Activated B cell treated with CpG ODN at 0.5 μM for 24 hours (primary cell): ENCODE data around the gene VAC14. TPM values are rescaled to one million over a fixed set of nuclear protein-coding genes. Genes with fewer than 3 reads are reported as not detected.

ENCODE experiments used
- ATAC-seq: fragments of 200-7000 bp; cut with Tn5 transposase; one replicate; pipeline ENCODE4 v1.10.0; 2021; ENCODE audit warnings: low read depth, mild to moderate bottlenecking, moderate library complexity
- CTCF ChIA-PET: fragments of 350-600 bp; sonication (Branson Sonifier 250); formaldehyde crosslinking; loops from one replicate; lab custom pipeline; 2021; ENCODE audit warnings: antibody characterized with exemption; lab: Charles Lee
- POLR2A ChIA-PET: fragments of 350-600 bp; sonication (Branson Sonifier 250); formaldehyde crosslinking; loops from one replicate; lab custom pipeline; 2021; ENCODE audit warnings: antibody characterized with exemption; lab: Charles Lee
- DNase-seq: peaks from one replicate; pipeline ENCODE4 v3.0.0; 2022
- H3K27ac Mint-ChIP-seq: one replicate; pipeline ENCODE4 v1.8.0; 2020; ENCODE audit warnings: mixed read lengths
- H3K27me3 Mint-ChIP-seq: one replicate; pipeline ENCODE4 v1.8.0; 2021; ENCODE audit warnings: mixed read lengths
- H3K36me3 Mint-ChIP-seq: one replicate; pipeline ENCODE4 v1.8.0; 2021; ENCODE audit warnings: low read depth, mixed read lengths
- H3K4me1 Mint-ChIP-seq: one replicate; pipeline ENCODE4 v1.8.0; 2021; ENCODE audit warnings: mixed read lengths
- H3K4me3 Mint-ChIP-seq: one replicate; pipeline ENCODE4 v1.8.0; 2020; ENCODE audit warnings: mild to moderate bottlenecking, mixed read lengths
- H3K9me3 Mint-ChIP-seq: one replicate; pipeline ENCODE4 v1.8.0; 2020; ENCODE audit warnings: mixed read lengths
- intact Hi-C: fragments of 100-400 bp; cut with micrococcal nuclease; formaldehyde crosslinking; loops from one replicate; pipeline ENCODE4 v1.15.1; 2024
- total RNA-seq: library from RNA; stranded (reverse); gene quantifications from 2 replicates; pipeline ENCODE4 v1.2.3, GENCODE V29; 2022
- TF ChIP-seq, protein P1 (sequence below): fragments of 200-600 bp; IDR thresholded peaks from one replicate; pipeline ENCODE4 v1.8.0; 2022; ENCODE audit warnings: antibody characterized with exemption, mild to moderate bottlenecking

The VAC14 gene
- total RNA-seq, 1 donor from 2014 or later = 53.4 TPM

DNA sequence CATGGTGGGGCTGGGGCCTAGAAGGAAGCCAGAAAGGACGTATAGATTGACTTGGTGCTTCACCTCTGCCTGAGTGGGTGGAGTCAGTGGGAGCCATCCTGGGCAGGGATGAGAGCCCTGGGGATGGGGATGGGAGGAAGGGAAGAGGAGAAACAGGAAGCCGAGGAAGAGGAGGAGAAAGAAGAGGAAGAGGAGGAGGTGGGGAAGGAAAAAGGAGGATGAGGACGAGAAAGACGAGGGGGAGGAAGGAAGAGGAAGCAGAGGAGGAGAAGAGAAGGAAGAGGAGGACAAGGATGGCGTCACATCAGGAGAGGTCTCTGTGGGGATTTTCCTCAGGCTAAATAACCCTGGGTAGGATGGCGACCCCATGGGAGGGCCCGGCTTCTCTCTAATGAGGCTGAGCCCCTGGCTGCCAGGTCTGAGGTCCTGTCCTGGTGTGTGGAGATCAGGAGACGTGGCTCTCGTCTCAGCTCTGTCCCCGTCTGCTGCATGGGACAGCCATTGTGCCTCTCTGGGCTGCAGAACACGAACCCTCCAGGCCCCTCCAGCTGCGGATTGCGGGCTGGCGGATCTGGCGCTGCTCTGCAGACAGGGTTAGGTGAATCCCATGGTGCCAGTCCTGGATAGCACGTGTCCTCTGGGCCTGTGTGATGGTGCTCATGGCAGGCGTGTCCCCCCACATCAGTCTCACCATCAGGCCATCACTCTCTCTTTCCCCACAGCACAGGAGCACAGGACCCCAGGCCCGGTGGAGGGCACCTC, 79.6 kb downstream of the VAC14 start:
- Mint-ChIP-seq H3K27me3 (no peaks in the 10 kb centered on the region), H3K4me3 (no peak overlapping the region), H3K27ac (no peak overlapping the region), H3K9me3 (no peaks in the 10 kb centered on the region), H3K36me3 (peaks cover 54% of the 10 kb centered on the region), H3K4me1 (no peaks in the 10 kb centered on the region)
- ATAC-seq = no peak
- POLR2A ChIA-PET = no interaction called here
- intact Hi-C loops = no loop called here
- DNase-seq = no peak
- TF ChIP-seq, protein P1, sequence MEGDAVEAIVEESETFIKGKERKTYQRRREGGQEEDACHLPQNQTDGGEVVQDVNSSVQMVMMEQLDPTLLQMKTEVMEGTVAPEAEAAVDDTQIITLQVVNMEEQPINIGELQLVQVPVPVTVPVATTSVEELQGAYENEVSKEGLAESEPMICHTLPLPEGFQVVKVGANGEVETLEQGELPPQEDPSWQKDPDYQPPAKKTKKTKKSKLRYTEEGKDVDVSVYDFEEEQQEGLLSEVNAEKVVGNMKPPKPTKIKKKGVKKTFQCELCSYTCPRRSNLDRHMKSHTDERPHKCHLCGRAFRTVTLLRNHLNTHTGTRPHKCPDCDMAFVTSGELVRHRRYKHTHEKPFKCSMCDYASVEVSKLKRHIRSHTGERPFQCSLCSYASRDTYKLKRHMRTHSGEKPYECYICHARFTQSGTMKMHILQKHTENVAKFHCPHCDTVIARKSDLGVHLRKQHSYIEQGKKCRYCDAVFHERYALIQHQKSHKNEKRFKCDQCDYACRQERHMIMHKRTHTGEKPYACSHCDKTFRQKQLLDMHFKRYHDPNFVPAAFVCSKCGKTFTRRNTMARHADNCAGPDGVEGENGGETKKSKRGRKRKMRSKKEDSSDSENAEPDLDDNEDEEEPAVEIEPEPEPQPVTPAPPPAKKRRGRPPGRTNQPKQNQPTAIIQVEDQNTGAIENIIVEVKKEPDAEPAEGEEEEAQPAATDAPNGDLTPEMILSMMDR = no peak
- CTCF ChIA-PET = no interaction called here

DNA sequence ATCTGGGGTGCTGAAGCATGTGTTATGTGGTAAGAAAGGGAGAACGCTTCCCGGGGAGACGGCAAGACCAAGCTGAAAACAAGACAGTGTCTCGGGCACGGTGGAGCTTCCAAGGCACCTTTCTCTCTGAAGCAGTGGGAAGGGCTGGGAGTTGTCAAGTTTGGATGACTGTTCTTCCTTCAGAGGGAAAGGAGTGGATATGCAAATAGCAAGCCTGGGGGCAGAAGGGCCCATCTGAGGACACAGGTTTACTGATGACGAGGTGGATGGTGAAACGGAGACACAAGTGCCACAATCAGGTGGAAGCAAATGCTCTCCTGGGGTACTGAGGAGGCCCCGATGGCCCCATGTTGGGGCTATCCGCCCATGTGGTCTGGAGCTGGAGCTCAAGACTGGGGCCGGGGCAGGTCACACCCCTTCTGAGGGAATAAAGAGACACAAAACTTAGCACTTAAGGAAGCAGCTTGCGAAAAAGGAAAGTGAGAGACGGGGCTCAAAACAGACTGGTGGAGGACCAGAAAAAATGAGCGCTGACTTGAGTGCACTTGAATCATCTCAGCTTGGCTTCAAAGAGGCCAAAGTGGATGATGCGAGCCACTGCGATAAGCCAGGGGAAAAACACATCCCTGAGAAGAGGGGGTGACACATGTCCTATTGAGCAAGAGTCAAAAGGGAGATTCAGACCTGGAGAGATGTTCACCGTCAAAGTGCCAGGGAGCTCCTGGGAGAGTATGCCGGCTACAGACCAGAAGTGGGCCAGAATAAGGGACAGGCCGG, 80.3 kb downstream of the VAC14 start:
- DNase-seq (no peak), ATAC-seq (no peak)
- Mint-ChIP-seq H3K9me3 (no peaks in the 10 kb centered on the region), H3K27ac (no peak overlapping the region), H3K4me3 (no peak overlapping the region), H3K4me1 (no peaks in the 10 kb centered on the region), H3K27me3 (no peaks in the 10 kb centered on the region), H3K36me3 (peaks cover 48% of the 10 kb centered on the region)
- intact Hi-C loops = no loop called here
- TF ChIP-seq, protein P1 = no peak
- CTCF ChIA-PET = no interaction called here
- POLR2A ChIA-PET = no interaction called here

DNA sequence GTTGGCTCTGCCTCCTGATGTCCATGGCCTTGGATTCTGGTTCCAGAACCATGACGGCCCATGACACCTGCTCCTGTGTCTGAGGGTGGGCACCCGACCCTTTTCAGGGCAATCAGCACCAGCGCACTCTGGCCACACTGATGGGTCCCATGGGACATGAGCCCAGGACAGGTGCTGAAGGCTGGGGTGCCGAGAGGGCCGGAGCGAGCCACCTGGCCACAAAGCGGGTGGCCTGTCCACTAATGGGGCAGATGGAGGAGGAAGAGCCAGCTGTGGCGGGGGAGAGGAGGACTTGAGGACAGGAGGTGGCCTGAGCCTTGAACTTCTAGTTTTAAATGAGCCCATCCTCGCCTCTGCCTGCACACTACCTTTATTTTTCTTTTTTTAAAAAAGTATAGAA, 83.9 kb downstream of the VAC14 start:
- Mint-ChIP-seq H3K4me1 (no peaks in the 10 kb centered on the region), H3K4me3 (no peak overlapping the region), H3K27me3 (no peaks in the 10 kb centered on the region), H3K27ac (no peak overlapping the region), H3K9me3 (no peaks in the 10 kb centered on the region), H3K36me3 (peaks cover 43% of the 10 kb centered on the region)
- TF ChIP-seq, protein P1 = no peak
- intact Hi-C loops = no loop called here
- ChIA-PET CTCF (no interaction called here), POLR2A (no interaction called here)
- DNase-seq = no peak
- no peak for ATAC-seq

DNA sequence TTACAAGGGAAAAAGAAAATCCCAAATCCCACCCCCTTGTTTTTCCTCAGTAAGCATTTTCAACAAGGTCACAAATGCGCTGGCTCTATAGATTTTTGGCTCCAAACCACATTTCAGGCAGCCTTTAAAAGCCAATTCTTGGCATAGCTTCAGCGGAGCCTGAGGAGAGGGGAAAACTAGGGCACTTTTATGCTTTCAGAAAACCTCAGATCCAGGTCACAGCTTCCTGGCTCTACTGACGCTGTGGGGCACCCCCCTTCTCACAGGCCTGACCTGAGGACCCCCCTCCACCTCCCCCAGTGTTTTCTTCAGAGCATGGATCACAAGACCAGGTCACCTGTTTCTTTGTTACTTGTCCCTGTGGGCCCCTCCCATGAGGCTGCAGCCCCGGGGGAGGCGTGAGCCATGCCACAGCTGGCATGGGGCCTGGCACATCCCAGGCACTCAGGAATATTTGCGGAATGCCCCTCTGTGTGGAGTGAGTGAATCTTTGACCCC, 85.0 kb downstream of the VAC14 start:
- ATAC-seq (no peak), DNase-seq (no peak)
- Mint-ChIP-seq H3K27me3 (no peaks in the 10 kb centered on the region), H3K4me1 (no peaks in the 10 kb centered on the region), H3K36me3 (peaks cover 38% of the 10 kb centered on the region), H3K27ac (no peak overlapping the region), H3K9me3 (no peaks in the 10 kb centered on the region), H3K4me3 (no peak overlapping the region)
- ChIA-PET CTCF (no interaction called here), POLR2A (no interaction called here)
- intact Hi-C loops = no loop called here
- TF ChIP-seq, protein P1 = no peak
